MM.1S (cell line): ENCODE results near the gene EID3.

Source experiments
- EZH2 ChIP-seq: fragments of 300-600 bp; sonication (generic); optimal IDR thresholded peaks from 2 replicates; pipeline ENCODE3; 2017; ENCODE audit warnings: low read depth, mild to moderate bottlenecking, antibody characterized with exemption, low read length, mixed read lengths
- EZH2phosphoT487 ChIP-seq: fragments of 300-600 bp; sonication (generic); IDR thresholded peaks from 2 replicates; pipeline ENCODE4 v1.6.1; 2018; ENCODE audit warnings: antibody characterized with exemption, low read length
- TF ChIP-seq, protein P1 (sequence below): fragments of 300-600 bp; sonication (generic); IDR thresholded peaks from 2 replicates; pipeline ENCODE4 v1.5.1; 2016; ENCODE audit warnings: antibody characterized with exemption, low read length, mixed read lengths

DNA sequence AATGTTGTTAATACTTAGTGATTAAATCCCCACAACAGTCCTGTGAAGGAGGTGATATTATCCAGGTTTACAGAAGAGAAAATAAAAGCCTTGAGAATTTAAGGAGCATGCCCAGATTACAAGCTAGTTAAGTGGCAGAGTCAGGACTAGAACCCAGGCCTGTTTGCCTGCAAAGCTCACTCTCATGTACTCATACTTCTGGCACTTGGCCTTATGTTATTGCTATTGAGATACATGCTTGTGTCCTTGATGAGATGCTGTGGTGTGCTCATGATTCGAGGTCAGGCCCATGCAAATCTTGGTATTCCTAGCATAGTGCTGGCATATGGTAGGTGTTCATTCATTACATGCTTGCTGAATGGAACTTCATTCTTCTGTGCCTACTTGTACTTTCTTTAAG is 7.6 kb upstream of the EID3 start:
- TF ChIP-seq, protein P1, sequence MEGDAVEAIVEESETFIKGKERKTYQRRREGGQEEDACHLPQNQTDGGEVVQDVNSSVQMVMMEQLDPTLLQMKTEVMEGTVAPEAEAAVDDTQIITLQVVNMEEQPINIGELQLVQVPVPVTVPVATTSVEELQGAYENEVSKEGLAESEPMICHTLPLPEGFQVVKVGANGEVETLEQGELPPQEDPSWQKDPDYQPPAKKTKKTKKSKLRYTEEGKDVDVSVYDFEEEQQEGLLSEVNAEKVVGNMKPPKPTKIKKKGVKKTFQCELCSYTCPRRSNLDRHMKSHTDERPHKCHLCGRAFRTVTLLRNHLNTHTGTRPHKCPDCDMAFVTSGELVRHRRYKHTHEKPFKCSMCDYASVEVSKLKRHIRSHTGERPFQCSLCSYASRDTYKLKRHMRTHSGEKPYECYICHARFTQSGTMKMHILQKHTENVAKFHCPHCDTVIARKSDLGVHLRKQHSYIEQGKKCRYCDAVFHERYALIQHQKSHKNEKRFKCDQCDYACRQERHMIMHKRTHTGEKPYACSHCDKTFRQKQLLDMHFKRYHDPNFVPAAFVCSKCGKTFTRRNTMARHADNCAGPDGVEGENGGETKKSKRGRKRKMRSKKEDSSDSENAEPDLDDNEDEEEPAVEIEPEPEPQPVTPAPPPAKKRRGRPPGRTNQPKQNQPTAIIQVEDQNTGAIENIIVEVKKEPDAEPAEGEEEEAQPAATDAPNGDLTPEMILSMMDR: no peak
- TF ChIP-seq EZH2: no peak
- no peak for TF ChIP-seq EZH2phosphoT487
